Natural killer cell (primary cell): ENCODE measurements around the gene PIP4K2B. TPM values are rescaled to one million over a fixed set of nuclear protein-coding genes. Genes with fewer than 3 reads are reported as not detected.

Experiments
- ATAC-seq, 3 donors: fragments of 150-1000 bp in 2 of 3; fragments of 200-7000 bp in 1 of 3; cut with Tn5 transposase; 1 replicate in 1 of 3; 2 replicates in 2 of 3; pipeline ENCODE4 v1.10.0; 2021; ENCODE audit warnings: mild to moderate bottlenecking in 2 of 3, moderate library complexity in 2 of 3
- DNase-seq, 2 donors: peaks; one replicate each; pipeline versions ENCODE4 v3.0.0 to v3.0.0-alpha.2; 2013 to 2021; ENCODE audit warnings: mixed read lengths in 1 of 2
- H3K27ac ChIP-seq: one replicate; pipeline ENCODE4 v1.5.1; 2013; ENCODE audit warnings: mild to moderate bottlenecking, low read length
- H3K27me3 ChIP-seq: one replicate; pipeline ENCODE4 v1.6.1; 2013; ENCODE audit warnings: low read length; ENCODE audit not compliant: control insufficient read depth, insufficient read depth
- H3K36me3 ChIP-seq: one replicate; pipeline ENCODE4 v1.6.1; 2013; ENCODE audit warnings: low read length; ENCODE audit not compliant: control insufficient read depth, insufficient read depth
- H3K4me1 ChIP-seq: one replicate; pipeline ENCODE4 v1.6.1; 2013; ENCODE audit warnings: low read length; ENCODE audit not compliant: control insufficient read depth, insufficient read depth
- H3K4me3 ChIP-seq: one replicate; pipeline ENCODE4 v1.5.1; 2013; ENCODE audit warnings: low read length
- H3K9me3 ChIP-seq: one replicate; pipeline ENCODE4 v1.6.1; 2013; ENCODE audit warnings: low read length; ENCODE audit not compliant: control insufficient read depth, insufficient read depth
- H3K27ac Mint-ChIP-seq, 2 donors: one replicate each; pipeline ENCODE4 v1.8.0; 2022; ENCODE audit warnings: mild to moderate bottlenecking in 2 of 2, mixed read lengths in 2 of 2, moderate library complexity in 1 of 2
- H3K27me3 Mint-ChIP-seq, 2 donors: one replicate each; pipeline ENCODE4 v1.8.0; 2022; ENCODE audit warnings: low read depth in 2 of 2, mixed read lengths in 2 of 2
- H3K36me3 Mint-ChIP-seq: one replicate; pipeline ENCODE4 v1.8.0; 2022; ENCODE audit warnings: mixed read lengths
- H3K4me1 Mint-ChIP-seq, 2 donors: one replicate each; pipeline ENCODE4 v1.8.0; 2022; ENCODE audit warnings: mixed read lengths in 2 of 2
- H3K4me3 Mint-ChIP-seq: one replicate; pipeline ENCODE4 v1.8.0; 2022; ENCODE audit warnings: mild to moderate bottlenecking, moderate library complexity, mixed read lengths
- H3K9me3 Mint-ChIP-seq, 2 donors: one replicate each; pipeline ENCODE4 v1.8.0; 2022; ENCODE audit warnings: mixed read lengths in 2 of 2
- WGBS: methylation state at CpG from one replicate; pipeline ENCODE4 v1.1.7; 2013; ENCODE audit warnings: missing lambda C conversion rate; ENCODE audit not compliant: insufficient coverage; 5-methylcytosine and 5-hydroxymethylcytosine counted together
- intact Hi-C: fragments of 100-400 bp; cut with micrococcal nuclease; formaldehyde crosslinking; loops from one replicate; pipeline ENCODE4 v1.14.2; 2022
- total RNA-seq, 4 donors: library from RNA; stranded (reverse); fragments of 120-200 nt in 1 of 4; gene quantifications; one replicate each; pipeline versions ENCODE4 v1.2.3 to v1.2.4, GENCODE V29; 2013 to 2022
- TF ChIP-seq, protein P1 (sequence below): fragments of 200-600 bp; IDR thresholded peaks from one replicate; pipeline ENCODE4 v1.8.0; 2022; ENCODE audit warnings: antibody characterized with exemption

Gene PIP4K2B
- total RNA-seq, 3 donors from 2014 or later (not counting 1 experiment from before 2014, with no cell fraction given): 26.8 to 36.8 (median 36.3) TPM

DNA sequence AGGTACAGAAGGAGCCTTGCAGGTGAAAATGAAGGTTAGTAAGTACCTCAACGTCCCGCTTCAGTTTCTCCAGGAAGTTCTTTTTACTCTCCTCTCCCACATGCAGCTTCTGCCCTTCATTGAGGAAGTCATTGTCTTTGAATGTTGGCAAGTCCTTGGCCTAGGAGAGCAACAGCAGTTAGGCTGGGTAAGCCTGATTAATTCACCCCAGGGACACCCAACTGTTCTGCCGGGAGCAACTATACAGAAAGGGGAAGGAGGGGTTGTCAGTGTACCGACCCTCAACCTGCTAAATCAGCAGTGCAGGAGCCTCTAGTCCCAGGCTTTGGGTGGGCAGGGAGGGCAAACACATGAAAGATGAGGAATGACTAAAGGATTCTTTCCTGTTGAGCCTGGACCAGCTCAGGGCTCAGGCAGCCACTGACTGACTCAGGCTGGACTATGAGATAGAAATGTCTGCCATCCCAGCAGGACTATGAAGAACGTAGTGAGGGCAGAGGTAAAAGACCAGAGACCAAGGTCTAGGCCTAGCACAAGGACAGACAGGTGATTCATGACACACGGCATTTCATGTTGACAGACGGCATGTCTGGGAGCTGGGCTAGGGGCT is 21.6 kb downstream of the PIP4K2B start:
- DNase-seq: no peak
- no peak overlapping the region for H3K27ac Mint-ChIP-seq
- H3K4me1 Mint-ChIP-seq: no peaks in the 10 kb centered on the region
- no peak for ATAC-seq
- no peaks in the 10 kb centered on the region for H3K36me3 Mint-ChIP-seq
- H3K4me3 Mint-ChIP-seq: no peak overlapping the region
- no peaks in the 10 kb centered on the region for H3K4me1 ChIP-seq
- TF ChIP-seq, protein P1, sequence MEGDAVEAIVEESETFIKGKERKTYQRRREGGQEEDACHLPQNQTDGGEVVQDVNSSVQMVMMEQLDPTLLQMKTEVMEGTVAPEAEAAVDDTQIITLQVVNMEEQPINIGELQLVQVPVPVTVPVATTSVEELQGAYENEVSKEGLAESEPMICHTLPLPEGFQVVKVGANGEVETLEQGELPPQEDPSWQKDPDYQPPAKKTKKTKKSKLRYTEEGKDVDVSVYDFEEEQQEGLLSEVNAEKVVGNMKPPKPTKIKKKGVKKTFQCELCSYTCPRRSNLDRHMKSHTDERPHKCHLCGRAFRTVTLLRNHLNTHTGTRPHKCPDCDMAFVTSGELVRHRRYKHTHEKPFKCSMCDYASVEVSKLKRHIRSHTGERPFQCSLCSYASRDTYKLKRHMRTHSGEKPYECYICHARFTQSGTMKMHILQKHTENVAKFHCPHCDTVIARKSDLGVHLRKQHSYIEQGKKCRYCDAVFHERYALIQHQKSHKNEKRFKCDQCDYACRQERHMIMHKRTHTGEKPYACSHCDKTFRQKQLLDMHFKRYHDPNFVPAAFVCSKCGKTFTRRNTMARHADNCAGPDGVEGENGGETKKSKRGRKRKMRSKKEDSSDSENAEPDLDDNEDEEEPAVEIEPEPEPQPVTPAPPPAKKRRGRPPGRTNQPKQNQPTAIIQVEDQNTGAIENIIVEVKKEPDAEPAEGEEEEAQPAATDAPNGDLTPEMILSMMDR: no peak
- H3K36me3 ChIP-seq: peaks cover 74% of the 10 kb centered on the region
- intact Hi-C loops: no loop called here
- no peak overlapping the region for H3K27ac ChIP-seq
- WGBS: 86% methylated on average over 7 of the region's 7 CpGs
- no peak overlapping the region for H3K4me3 ChIP-seq
- H3K27me3 Mint-ChIP-seq: no peaks in the 10 kb centered on the region
- no peaks in the 10 kb centered on the region for H3K27me3 ChIP-seq
- H3K9me3 ChIP-seq: no peaks in the 10 kb centered on the region
- H3K9me3 Mint-ChIP-seq: no peaks in the 10 kb centered on the region

DNA sequence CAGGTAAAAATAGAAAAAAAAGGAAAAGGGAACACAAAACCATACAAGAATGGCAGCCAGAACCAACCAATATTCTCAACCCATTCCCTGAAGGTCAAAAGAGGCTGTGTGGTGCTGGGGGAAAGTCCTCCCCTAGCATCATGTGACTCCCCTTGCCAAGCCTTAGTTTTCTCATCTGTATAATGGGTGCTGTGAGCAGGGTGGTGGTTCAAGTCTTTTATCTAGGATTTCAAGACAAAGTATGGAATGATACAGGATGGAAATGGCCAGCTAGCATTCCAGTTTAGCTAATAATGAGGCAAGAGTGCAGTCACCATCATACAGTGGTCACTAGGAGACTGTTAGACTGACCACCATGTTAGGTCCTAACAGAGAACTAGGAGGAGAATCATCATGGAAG is 26.1 kb downstream of the PIP4K2B start:
- no peak overlapping the region for H3K27ac Mint-ChIP-seq
- intact Hi-C loops: no loop called here
- H3K36me3 Mint-ChIP-seq: peaks cover 15% of the 10 kb centered on the region
- Histone ChIP-seq H3K9me3 (no peaks in the 10 kb centered on the region), H3K4me3 (no peak overlapping the region), H3K27ac (no peak overlapping the region), H3K27me3 (no peaks in the 10 kb centered on the region), H3K36me3 (peaks cover 58% of the 10 kb centered on the region), H3K4me1 (no peaks in the 10 kb centered on the region)
- no peaks in the 10 kb centered on the region for H3K27me3 Mint-ChIP-seq
- TF ChIP-seq, protein P1: no peak
- H3K9me3 Mint-ChIP-seq: no peaks in the 10 kb centered on the region
- no peak overlapping the region for H3K4me3 Mint-ChIP-seq
- H3K4me1 Mint-ChIP-seq: no peaks in the 10 kb centered on the region
- DNase-seq (no peak), ATAC-seq (no peak)

GRCh38 chr17:38768417-38768816 is 30.9 kb downstream of the PIP4K2B start:
- Mint-ChIP-seq H3K9me3 (no peaks in the 10 kb centered on the region), H3K4me3 (no peak overlapping the region), H3K27ac (peak overlapping the region in 1 of 2 donors; percentile 31), H3K4me1 (no peaks in the 10 kb centered on the region), H3K27me3 (no peaks in the 10 kb centered on the region), H3K36me3 (peaks cover 23% of the 10 kb centered on the region)
- no peaks in the 10 kb centered on the region for H3K4me1 ChIP-seq
- intact Hi-C loops: no loop called here
- ATAC-seq: no peak
- H3K36me3 ChIP-seq: peaks cover 68% of the 10 kb centered on the region
- H3K27me3 ChIP-seq: no peaks in the 10 kb centered on the region
- no peak for DNase-seq
- 94% methylated on average over 6 of the region's 6 CpGs for WGBS
- TF ChIP-seq, protein P1: no peak
- H3K27ac ChIP-seq: no peak overlapping the region
- no peak overlapping the region for H3K4me3 ChIP-seq
- H3K9me3 ChIP-seq: no peaks in the 10 kb centered on the region

DNA sequence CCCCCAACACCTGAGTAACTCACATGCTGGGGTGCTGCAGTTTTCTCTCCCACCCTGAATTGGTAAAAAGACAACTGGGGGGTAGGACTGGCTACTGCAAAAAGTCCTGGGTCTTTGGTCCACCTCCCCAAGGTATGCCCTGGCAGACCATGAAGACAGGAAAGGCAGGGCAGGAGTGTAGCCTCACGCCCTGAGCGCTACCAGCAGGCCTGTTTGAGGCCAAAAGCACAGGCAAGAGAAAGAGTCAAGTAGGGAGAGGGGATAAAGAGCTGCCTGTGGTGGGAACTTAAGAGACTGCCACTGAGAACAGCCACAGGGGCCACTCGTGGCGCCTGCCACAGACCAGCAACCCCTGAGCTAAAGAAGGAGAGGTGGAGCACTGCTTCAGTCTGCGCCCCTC is 33.0 kb downstream of the PIP4K2B start:
- Histone ChIP-seq H3K4me1 (no peaks in the 10 kb centered on the region), H3K27me3 (no peaks in the 10 kb centered on the region), H3K27ac (no peak overlapping the region), H3K36me3 (peaks cover 71% of the 10 kb centered on the region), H3K4me3 (no peak overlapping the region), H3K9me3 (no peaks in the 10 kb centered on the region)
- WGBS: 94% methylated on average over 5 of the region's 5 CpGs
- TF ChIP-seq, protein P1: no peak
- Mint-ChIP-seq H3K27me3 (no peaks in the 10 kb centered on the region), H3K4me3 (no peak overlapping the region), H3K4me1 (peaks cover 4 to 8% of the 10 kb centered on the region in 2 donors), H3K27ac (peak overlapping the region; percentile 5 to 40), H3K9me3 (no peaks in the 10 kb centered on the region), H3K36me3 (peaks cover 19% of the 10 kb centered on the region)
- DNase-seq (no peak), ATAC-seq (no peak)
- intact Hi-C loops: no loop called here
